KMS-11 (cell line): ENCODE data around the gene WARS2.
"Not testable (repeated sequence)": the region's sequence is repeated elsewhere in the genome, so short reads cannot be mapped to it uniquely, and the experiment has no call there.

ENCODE experiments used
- H2AFZ ChIP-seq: fragments of 200-600 bp; sonication (generic); 2 replicates; pipeline ENCODE4 v1.6.1; 2016; ENCODE audit warnings: antibody characterized with exemption, mixed run types, low read depth
- H3K27ac ChIP-seq: fragments of 200-600 bp; sonication (generic); 2 replicates; pipeline ENCODE4 v1.6.1; 2016; ENCODE audit warnings: mild to moderate bottlenecking, mixed run types
- H3K27me3 ChIP-seq: fragments of 200-600 bp; sonication (generic); 2 replicates; pipeline ENCODE4 v1.6.1; 2017; ENCODE audit warnings: mild to moderate bottlenecking, low read depth, mixed run types, moderate library complexity; ENCODE audit not compliant: insufficient read depth
- H3K36me3 ChIP-seq: fragments of 200-600 bp; sonication (generic); 2 replicates; pipeline ENCODE4 v1.6.1; 2017; ENCODE audit warnings: mild to moderate bottlenecking, mixed run types; ENCODE audit not compliant: insufficient read depth
- H3K4me1 ChIP-seq: fragments of 200-600 bp; sonication (generic); 2 replicates; pipeline ENCODE4 v1.6.1; 2016; ENCODE audit warnings: mild to moderate bottlenecking, low read depth, mixed run types; ENCODE audit not compliant: poor library complexity, severe bottlenecking
- H3K4me2 ChIP-seq: fragments of 200-600 bp; sonication (generic); 2 replicates; pipeline ENCODE4 v1.7.0; 2016; ENCODE audit warnings: mild to moderate bottlenecking, mixed run types
- H3K4me3 ChIP-seq: fragments of 200-600 bp; sonication (generic); IDR thresholded peaks from 2 replicates; pipeline ENCODE4 v1.6.1; 2017; ENCODE audit warnings: low read depth, low read length, mixed read lengths; ENCODE audit not compliant: insufficient read depth
- H3K79me2 ChIP-seq: fragments of 200-600 bp; sonication (generic); 2 replicates; pipeline ENCODE4 v1.6.1; 2016; ENCODE audit warnings: low read depth, mixed run types; ENCODE audit not compliant: insufficient read depth
- H3K9ac ChIP-seq: fragments of 200-600 bp; sonication (generic); 2 replicates; pipeline ENCODE4 v1.6.1; 2016; ENCODE audit warnings: mild to moderate bottlenecking, mixed run types
- H4K20me1 ChIP-seq: fragments of 200-600 bp; sonication (generic); 2 replicates; pipeline ENCODE4 v1.6.1; 2016; ENCODE audit warnings: mild to moderate bottlenecking, mixed run types; ENCODE audit not compliant: insufficient read depth
- CTCF ChIP-seq: fragments of 200-600 bp; sonication (generic); conservative IDR thresholded peaks from 2 replicates; pipeline ENCODE4 v1.6.1; 2017; ENCODE audit warnings: low read depth, mild to moderate bottlenecking, antibody characterized with exemption, low read length, moderate library complexity, mixed read lengths

WARS2 gene

GRCh38 chr1:119184972-119185371, 44.5 kb upstream of the WARS2 start:
- H3K4me1 ChIP-seq = no peaks in the 10 kb centered on the region
- no peaks in the 10 kb centered on the region for H3K36me3 ChIP-seq
- H3K4me2 ChIP-seq = no peak overlapping the region
- H2AFZ ChIP-seq = no peak overlapping the region
- H3K27ac ChIP-seq = no peak overlapping the region
- no peak overlapping the region for H3K9ac ChIP-seq
- TF ChIP-seq CTCF = no peak
- no peak overlapping the region for H3K4me3 ChIP-seq
- H3K27me3 ChIP-seq = no peaks in the 10 kb centered on the region
- H4K20me1 ChIP-seq = no peaks in the 10 kb centered on the region
- no peaks in the 10 kb centered on the region for H3K79me2 ChIP-seq

DNA sequence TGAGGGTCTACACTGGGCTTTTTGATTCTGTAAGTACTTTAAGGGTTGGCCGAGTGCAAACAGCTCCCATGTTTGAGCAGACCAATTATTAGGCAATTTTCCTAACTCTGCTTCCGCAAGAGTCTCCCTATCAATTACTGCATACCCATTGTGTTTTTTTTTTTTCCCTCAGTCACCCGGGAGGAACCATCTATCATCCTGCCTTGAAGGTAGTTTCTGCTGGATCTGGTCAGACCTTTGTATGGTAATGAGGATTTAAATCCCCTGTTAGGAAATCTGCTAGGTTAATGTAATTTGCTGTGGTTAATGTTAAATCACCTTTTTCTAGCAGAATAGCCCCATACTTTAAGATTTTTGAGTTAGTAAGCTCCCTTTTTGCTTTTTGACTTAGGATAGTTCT, 40.8 kb upstream of the WARS2 start:
- no peaks in the 10 kb centered on the region for H4K20me1 ChIP-seq
- no peaks in the 10 kb centered on the region for H3K27me3 ChIP-seq
- H3K4me3 ChIP-seq = no peak overlapping the region
- no peak overlapping the region for H3K4me2 ChIP-seq
- no peak overlapping the region for H2AFZ ChIP-seq
- no peak for TF ChIP-seq CTCF
- H3K36me3 ChIP-seq = no peaks in the 10 kb centered on the region
- no peak overlapping the region for H3K27ac ChIP-seq
- no peaks in the 10 kb centered on the region for H3K4me1 ChIP-seq
- H3K79me2 ChIP-seq = no peaks in the 10 kb centered on the region
- H3K9ac ChIP-seq = no peak overlapping the region

- Histone ChIP-seq H3K4me1 (no peaks in the 10 kb centered on the region), H2AFZ (no peak overlapping the region), H3K9ac (no peak overlapping the region), H3K4me2 (no peak overlapping the region), H3K4me3 (no peak overlapping the region), H3K36me3 (no peaks in the 10 kb centered on the region), H4K20me1 (no peaks in the 10 kb centered on the region), H3K27me3 (no peaks in the 10 kb centered on the region), H3K79me2 (no peaks in the 10 kb centered on the region), H3K27ac (no peak overlapping the region)
- no peak for TF ChIP-seq CTCF
Measured at GRCh38 chr1:119179051-119179450, 38.6 kb upstream of the WARS2 start.

DNA sequence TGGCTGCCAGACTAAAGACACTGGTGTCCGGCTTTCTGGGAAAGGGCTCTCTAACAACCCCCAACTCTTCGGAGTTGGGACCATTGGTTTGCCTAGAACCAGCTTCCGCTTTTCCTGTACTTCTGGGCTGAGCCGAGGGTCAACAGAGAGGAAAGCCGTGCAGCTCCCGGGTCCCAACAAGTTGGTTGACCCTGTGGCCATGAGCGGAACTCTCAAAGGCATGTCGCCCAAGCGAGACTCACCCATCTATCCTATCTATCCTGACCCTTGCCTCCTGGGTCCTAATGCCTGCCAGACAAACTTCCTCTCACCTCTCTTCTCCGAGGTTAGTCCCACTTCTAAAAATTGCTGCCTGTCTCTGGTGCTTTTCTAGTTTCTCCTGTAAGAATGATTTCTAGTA, 32.5 kb upstream of the WARS2 start:
- not testable (repeated sequence) for H3K4me2 ChIP-seq, H3K4me1 ChIP-seq, H2AFZ ChIP-seq, H3K36me3 ChIP-seq, H3K79me2 ChIP-seq, H4K20me1 ChIP-seq, H3K27ac ChIP-seq, H3K9ac ChIP-seq, H3K4me3 ChIP-seq, H3K27me3 ChIP-seq

- not testable (repeated sequence) for H3K79me2 ChIP-seq, H3K27ac ChIP-seq, H3K4me3 ChIP-seq, H4K20me1 ChIP-seq, H3K36me3 ChIP-seq, H3K9ac ChIP-seq, H2AFZ ChIP-seq, H3K27me3 ChIP-seq, H3K4me2 ChIP-seq, H3K4me1 ChIP-seq
Measured at GRCh38 chr1:119171381-119172010, 31.0 kb upstream of the WARS2 start.
